GM18498 (cell line): ENCODE measurements around the gene OR5A1.
"Not testable (repeated sequence)": the region's sequence is repeated elsewhere in the genome, so short reads cannot be mapped to it uniquely, and the experiment has no call there.

Source experiments
- ATAC-seq: cut with Tn5 transposase; IDR thresholded peaks from one replicate; pipeline ENCODE4 v1.9.1; 2021; ENCODE audit warnings: mild to moderate bottlenecking, moderate library complexity; ENCODE audit not compliant: unreplicated experiment

OR5A1 gene

DNA sequence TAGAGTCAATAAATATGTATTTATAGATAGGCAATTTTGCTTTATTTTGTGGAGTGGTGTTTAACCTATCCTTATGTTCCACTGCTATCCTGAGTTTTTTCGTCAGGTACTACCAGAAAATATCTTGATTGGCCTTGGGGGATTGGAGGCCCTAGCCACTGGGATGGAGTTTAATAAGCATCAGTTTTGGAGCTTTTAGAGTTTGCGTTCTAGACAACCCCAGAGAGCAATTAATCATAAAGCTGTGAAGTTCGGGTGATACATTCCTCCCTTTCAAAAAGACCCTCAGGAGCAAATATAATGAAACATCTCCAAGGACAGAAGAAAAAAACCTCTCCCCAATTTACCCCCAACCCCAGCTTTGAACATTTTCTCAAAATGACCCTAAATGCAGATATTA lies at the start of gene OR5A1:
TSS of gene OR5A1 (plus strand) at position 301 of the 400 bp plus-strand sequence. CDS start 6,700 bp downstream, outside the sequence.
- no peak for ATAC-seq

DNA sequence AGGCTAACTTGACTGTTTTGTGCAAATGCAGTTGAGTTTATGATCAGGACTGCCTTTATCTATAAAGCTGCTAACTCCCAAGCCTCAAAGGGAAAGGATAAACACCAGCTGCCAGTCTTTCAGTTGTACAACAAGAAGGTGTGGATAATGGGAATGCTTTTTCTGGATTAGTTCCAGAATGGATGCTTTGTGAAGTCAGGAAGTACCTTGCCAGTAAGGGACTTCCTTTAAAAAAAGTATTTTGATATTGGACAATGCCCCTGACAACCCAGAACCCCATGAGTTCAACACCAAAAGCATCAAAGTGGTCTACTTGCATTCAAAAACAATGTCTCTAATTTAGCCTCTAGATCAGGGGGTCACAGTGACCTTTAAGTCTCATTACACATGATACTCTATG lies 42.1 kb upstream of the OR5A1 start:
- no peak for ATAC-seq

DNA sequence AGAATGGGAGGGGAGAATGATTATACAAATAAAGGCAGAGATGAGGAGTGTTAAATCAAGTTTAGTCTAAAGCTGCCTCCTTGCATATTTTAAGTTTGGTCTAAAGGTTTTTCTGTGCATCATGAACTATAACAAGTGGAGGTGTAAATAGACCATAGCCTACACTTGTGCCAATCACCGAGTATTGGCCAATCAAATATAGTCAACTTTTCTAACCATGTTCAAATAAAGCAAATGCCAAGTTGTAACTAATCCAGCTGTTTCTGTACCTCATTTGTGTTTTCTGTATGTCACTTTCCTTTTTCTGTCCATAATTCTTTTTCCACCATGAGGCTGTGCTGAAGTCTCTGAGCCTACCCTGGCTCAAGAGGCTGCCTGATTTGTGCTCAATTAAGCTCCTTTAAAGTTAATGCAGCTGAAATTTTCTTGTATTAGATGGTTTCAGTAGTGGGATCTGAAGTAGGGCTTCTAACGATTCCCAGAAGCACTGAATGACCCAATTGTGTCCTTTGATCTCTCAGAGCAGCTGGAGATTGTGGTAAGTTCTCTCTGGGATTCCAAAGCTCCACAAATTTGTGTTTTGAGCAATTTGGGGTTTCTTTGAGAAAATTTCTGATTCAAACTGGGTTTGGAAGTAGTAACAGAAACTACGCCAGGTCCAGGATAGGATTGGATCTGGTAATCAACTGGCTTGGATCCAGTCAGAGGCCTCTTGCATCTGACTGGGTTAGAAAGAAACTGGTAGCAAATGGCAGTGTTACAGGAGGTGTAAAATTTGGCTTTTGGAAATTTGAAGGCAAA lies 35.6 kb upstream of the OR5A1 start:
- ATAC-seq: no peak

DNA sequence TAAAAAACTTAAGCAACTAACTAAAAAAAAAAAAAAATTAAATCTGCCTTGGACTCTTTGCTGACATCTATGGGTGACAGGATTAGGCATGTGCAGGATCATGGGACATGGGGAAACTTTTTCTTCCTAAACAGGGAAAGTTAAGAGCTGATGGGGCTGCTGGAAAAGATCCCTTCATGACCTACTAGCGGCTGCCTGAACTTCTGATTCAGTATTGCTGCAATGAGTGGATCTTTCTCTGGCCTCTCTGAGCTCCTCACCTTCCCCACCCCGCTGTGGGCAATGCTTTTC lies 35.1 kb upstream of the OR5A1 start:
- ATAC-seq: no peak

DNA sequence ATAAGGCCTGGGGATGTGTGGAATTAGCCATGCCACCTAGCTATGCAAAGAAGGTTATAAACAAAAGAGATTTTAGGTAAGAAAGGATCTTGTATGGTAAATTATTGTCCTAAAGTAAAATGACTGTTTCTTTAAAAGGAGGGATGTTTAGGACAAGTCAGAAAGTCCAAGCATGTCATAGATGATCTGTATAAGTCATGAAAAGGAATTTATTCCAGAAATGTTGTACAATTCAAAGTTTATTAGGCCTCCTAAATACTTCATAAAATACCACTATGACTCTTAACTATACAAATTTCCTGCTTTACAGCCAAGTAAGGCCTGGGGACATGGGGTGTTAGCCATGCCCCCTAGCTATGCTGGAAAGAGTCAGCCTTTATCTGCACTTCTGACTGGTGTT lies 32.7 kb upstream of the OR5A1 start:
- no peak for ATAC-seq

DNA sequence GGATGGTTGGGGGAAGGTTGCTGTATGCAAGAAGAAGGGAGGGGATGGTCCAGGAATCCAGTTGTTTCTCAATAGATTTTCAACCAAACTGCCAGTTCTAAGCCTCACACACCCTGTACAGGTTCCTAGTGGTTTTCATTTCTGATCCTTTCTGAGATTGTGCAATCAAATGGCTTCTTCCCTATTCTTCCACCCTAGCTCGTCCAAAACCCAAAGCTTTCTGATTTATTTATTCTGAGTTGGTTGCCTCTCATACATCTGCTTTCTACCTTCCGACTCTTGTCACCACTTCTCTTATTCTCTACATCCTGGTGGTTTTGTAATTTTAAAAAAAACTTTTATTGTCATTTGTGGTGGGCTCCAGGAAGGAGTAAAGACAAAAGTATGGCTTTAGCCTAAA lies 22.6 kb upstream of the OR5A1 start:
- no peak for ATAC-seq

DNA sequence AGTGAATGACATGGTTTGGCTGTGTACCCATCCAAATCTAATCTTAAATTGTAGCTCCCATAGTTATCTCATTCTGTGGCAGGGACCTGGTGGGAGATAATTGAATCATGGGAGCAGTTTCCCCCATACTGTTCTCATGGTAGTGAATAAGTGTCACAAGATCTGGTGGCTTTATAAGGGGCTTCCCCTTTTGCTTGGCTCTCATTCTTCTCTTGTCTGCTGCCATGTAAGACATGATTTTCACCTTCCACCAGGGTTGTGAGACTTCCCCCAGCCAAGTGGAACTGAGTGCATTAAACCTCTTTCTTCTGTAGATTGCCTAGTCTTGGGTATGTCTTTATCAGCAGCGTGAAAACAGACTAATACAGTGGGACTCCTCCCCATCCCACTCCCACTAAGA lies 21.2 kb upstream of the OR5A1 start:
- ATAC-seq: no peak

DNA sequence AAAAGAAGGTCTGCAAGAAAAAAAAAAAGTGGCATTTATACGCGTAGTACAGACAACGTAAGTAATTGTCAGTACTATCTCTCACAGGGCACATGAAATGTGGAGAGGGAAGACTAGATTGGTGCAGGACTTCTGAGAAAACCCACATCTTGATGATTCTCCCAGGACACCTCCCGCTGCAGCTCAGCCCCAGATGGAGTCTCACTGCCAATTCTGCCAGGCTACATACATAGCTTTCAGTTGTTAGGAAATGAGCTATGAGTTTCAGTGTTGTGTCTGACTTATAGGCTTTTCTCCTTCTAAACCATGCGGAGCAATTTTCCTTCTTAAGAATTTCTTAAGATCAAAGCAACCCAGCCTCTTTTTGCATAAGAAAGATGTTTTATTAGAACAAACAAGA lies 19.7 kb upstream of the OR5A1 start:
- ATAC-seq: no peak

DNA sequence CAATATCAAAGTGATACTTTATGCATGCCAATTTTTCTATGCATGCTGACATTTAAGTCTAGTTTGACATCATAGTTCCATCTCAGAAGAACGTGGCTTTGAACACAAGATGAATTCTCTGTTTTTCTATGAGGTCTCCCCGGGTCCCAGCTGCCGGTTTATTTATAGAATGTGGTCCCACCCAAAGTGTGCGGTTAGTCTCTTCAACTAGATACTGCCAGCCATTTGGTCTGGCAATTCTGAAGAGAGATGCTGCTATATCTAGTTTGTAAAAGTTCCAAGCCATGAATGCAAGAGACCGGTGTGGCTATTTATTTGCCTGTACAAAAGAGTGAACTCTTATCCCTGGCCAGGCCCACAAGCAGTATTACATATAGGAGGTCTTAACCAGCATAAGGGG lies 19.2 kb upstream of the OR5A1 start:
- ATAC-seq: no peak

DNA sequence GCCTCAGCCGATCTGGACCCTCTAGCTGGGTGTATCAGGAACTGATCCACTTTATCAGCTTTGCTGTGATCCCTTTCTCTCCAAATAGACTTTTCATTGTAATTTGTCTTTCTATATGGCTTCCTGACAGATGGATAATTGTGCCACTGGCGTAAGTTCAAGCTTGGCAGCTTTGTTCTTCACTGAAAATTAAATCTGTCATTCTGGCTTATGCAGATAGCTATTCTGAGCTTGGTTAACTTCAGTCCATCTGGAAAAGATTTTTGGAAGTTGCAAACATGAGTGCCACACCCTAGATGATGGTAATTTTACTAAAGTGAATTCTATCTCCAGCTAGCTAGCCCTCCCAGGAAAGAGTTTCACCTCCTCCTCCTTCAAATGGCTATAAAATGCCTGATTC lies 18.1 kb upstream of the OR5A1 start:
- no peak for ATAC-seq

DNA sequence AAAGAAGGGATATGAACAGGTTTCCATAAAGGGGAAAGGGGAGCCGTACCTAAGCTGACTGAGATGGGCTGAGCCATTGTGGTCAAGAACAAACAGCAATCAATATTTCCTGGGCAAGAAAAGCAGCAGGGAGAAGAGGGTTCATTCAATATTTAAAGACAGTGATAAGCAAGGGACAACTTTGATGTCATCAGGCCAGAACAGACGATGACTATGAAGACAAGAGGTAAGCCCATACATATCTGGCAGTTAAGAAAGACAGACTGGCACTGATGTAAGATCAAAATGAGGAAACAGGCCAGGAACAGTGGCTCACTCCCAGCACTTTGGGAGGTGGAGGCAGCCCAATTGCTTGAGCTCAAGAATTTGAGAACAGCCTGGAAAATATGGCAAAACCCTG lies 12.4 kb upstream of the OR5A1 start:
- no peak for ATAC-seq

DNA sequence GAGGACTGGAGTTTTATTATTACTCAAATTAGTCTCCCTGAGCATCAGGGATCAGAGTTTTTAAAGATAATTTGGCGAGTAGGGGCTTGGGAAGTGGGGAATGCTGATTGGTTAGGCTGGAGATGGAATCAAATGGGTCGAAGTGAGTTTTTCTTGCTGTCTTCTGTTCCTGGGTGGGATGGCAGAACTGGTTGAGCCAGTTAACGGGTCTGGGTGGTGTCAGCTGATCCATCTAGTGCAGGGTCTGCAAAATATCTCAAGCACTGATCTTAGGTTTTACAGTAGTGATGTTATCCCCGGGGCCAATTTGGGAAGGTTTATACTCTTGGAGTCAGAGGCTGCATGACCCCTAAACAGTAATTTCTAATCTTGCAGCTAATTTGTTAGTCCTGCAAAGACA lies 11.1 kb upstream of the OR5A1 start:
- ATAC-seq: no peak

DNA sequence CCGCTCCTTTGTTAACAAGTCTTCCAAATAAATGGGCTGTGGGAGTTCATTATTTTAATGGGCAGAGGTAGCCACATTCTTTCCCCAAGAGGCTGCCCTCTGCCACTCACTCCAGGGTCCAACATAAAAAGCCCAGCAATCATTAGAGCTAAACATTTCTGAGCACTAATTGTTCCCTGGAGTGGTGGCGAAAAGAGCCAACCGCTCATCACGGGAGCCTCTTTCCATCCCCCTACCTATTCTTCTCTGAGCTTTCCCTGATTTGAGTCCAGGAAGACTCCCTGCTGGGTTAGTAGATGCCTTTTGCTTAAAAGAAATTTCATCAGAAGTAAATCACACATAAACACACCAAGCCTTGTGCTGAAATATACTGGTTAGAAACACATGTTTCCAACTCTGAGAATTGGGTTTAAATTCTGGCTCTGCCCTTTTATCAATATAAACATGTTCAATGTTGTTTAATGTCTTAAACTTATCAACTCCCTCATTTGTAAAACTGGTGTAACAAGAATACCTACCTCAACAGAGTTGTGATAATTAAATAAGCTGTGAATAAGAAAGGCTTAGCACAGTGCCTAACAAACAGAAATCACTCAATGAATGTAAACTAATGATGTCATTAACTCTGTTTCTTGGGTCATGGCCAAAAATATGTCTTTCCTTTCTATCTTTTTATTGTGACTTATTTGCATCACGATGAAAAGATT lies 9.8 kb upstream of the OR5A1 start, which contains the start of gene OR5A2:
TSS of gene OR5A2 (minus strand) at position 53 of the 707 bp plus-strand sequence. CDS start 3,460 bp downstream, outside the sequence.
- ATAC-seq: no peak

DNA sequence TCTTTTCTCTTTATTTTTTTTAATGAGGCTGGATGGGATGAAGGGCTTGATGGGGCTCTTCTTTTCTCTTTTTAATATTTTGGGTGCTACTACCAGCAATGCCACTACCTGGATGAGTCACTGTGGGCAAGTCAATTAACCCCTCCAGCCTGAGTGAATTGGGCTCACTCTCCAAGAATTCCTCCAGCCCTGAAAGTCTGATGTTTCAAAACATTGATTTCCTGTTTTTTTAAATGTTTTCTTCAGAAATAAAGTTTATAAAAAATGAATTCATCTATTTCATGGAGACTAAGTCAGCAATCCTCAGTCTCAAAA lies 9.2 kb upstream of the OR5A1 start:
- no peak for ATAC-seq

DNA sequence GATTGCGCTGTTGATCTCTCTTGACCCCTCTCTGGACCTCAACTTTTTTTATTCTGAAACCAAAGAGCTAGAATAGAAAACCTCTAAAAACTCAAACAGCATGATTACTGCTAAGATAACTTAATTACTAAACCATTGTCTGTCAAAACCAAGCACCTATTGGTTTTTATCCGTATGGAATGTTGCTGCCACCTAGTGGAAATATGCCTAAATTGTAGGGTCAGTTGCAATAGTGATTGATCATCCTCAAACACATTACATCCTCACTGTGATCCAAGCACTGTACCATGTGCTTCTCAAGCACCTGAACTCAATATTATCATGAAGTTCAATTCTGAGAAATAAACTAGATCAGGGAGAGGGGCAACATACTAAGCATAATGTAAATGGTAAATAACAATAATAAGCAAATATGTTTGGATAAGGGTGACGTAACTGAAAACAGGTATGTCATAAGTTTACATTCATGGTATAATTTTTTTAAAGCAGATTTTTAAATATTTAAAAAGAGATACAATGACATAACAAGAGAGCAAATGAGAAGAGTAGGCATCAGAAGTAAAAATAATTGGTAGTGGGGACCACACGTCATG lies 6.2 kb upstream of the OR5A1 start:
- peak; percentile 77 for ATAC-seq

DNA sequence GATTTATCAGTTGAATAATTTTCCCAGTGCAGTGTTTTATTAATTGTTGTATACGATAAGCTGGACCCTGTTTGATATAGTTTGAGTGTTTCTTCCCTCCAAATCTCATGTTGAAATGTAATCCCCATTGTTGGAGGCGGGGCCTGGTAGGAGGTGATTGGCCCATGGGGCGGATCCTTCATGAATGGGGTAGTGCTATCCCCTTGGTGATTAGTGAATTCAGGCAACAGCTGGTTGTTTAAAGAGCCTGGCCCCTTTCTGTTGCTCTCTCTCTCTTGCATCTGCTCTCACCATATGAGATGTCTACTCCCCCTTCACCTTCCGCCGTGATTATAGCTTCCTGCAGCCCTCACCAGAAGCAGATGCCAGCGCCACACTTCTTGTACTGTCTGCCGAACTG lies 1.5 kb downstream of the OR5A1 start:
- ATAC-seq: no peak

DNA sequence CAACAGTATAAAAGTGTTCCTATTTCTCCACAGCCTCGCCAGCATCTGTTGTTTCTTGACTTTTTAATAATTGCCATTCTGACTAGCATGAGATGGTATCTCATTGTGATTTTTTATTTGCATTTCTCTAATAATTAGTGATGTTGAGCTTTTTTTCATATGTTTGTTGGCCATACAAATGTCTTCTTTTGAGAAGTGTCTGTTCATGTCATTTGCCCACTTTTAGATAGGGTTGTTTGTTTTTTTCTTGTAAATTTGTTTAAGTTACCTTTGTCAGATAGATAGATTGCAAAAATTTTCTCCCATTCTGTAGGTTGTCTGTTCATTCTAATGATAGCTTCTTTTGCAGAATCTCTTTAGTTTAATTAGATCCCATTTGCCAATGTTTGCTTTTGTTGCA lies 9.4 kb downstream of the OR5A1 start:
- ATAC-seq: not testable (repeated sequence)

DNA sequence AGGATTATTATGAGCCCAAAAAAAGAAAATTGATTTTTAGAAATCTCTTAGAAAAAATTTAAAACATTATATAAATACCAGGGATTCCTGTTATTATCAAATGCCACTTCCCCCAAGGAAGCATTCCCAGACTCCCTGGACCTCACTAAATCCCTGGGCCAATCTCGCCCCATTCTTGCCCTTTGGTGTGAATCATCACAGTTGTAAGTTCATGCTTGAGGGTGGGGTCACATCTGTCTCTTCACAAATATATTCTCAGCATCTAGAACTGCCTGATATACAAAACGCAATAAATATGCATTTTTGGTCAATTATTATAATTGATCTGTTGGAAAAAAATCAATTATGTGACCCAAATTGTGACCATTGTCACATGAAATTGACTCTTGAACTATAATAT lies 12.2 kb downstream of the OR5A1 start:
- no peak for ATAC-seq

DNA sequence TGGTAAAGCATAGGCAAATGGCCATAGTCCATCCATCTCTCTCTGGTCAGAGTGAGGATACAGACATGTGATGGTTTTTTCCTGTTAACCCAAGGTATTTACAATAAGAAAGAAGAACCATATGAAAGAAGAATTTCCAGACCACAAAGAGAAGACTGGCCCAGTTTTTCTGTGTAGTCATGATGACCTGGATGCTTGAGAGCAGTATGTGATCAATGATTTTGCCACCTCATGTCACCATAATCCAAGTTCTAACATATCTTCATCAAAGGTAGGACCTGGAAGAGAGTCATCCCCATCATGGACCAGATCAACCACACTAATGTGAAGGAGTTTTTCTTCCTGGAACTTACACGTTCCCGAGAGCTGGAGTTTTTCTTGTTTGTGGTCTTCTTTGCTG lies 20.4 kb downstream of the OR5A1 start, which contains the start of gene OR4D6:
TSS of gene OR4D6 (plus strand) at position 301 of the 400 bp plus-strand sequence. CDS start at position 301, 0 bp downstream.
- ATAC-seq: no peak

DNA sequence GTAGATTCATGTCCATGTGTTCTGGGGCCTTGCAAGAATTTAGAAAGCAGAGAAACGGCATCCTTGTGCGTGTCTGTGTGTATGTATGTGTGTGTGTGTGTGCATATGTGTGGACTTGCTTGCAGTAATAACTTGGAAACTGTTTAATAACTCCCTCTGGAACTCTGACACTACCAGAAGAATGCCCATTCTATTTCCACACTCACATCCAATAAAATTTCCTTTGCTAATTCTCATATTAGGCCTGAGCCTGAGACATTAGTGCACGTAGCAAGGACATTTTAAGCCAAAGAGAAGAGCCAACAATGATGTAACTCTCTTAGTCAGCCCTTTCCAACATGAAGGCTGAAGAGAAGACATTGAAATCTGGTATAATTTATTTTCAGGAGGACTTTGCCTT lies 23.6 kb downstream of the OR5A1 start:
- no peak for ATAC-seq

DNA sequence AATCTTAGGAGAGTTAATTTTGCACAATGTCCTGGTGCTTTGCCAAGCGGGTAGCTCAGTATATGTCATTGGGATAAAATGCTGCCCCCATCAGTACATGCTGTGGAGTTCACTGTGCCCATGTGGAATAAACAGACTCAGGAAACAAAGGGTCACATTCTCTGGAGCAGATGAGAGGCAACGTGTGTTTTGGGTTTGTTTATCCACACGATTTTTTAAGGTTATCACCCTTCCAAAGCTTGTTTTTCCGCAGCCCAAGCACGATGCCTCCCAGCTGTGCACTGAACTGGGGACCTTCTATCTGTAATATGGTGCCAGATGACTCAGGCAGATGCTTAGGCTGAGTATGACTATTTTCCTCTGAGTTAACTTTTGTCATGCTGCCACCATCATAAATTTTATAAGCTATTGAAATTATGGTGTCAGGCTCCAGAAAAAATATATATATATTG lies 26.9 kb downstream of the OR5A1 start:
- no peak for ATAC-seq

DNA sequence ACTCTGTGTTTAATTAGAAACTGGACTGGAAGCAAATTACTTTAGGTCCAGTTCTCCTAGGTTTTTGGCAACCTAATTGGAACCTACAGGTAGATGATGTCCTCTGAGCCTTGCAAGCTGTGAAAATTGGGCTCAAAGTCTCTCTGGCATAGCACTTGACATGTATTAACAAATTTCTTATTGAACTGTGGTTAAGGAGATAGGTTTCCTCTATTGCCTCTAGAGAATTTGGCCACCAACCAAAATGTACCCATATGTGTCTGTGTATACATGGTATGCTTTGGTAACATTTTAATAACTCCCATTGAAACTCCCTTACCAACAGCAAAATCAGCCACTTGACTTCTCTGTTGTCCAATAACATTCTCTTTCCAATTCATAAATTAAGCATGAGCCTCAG lies 36.7 kb downstream of the OR5A1 start, which contains the start of gene OR4D10:
TSS of gene OR4D10 (plus strand) at position 301 of the 400 bp plus-strand sequence. CDS start 4,115 bp downstream, outside the sequence.
- no peak for ATAC-seq
